IPS-18c (cell line): Measurements from ENCODE around the gene FAM200A.
"Not testable (repeated sequence)": the region's sequence is repeated elsewhere in the genome, so short reads cannot be mapped to it uniquely, and the experiment has no call there.

Experiments
- H3K4me3 ChIP-seq: 2 replicates; pipeline ENCODE4 v1.7.0; 2013; ENCODE audit warnings: low read depth, mild to moderate bottlenecking, low read length, moderate library complexity; ENCODE audit not compliant: insufficient read depth
- H3K9me3 ChIP-seq: one replicate; pipeline ENCODE4 v1.6.1; 2013; ENCODE audit warnings: mild to moderate bottlenecking, low read length, moderate library complexity; ENCODE audit not compliant: control insufficient read depth, insufficient read depth

Gene FAM200A

DNA sequence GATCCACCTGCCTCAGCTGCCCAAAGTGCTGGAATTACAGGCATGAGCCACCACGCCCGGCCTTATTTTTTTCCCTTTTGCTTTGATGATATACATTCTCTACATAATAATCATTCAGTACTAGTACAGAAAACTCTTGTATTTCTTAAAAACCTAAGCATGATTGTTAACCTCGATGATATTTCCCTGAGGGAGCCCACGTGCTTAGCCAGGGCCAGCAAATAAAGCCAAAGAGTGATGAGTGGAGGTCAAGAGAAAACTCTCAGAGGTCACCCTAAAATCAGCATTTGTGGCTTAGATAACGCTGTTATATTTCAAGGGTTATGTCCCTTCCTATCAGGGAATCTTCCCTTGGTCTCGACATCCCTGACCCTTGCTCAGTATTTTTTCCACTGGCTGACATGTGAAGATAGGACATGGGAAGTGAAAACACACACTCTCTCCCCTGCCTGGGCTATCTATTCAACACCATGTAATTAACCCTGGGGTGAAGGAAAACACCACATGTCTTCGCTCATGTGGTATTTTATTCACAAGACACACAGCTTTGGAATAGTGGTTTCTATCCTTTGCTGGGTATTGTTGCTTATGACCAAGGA lies 12.6 kb downstream of the FAM200A start:
- no peak overlapping the region for H3K4me3 ChIP-seq
- peaks cover 9% of the 10 kb centered on the region for H3K9me3 ChIP-seq

DNA sequence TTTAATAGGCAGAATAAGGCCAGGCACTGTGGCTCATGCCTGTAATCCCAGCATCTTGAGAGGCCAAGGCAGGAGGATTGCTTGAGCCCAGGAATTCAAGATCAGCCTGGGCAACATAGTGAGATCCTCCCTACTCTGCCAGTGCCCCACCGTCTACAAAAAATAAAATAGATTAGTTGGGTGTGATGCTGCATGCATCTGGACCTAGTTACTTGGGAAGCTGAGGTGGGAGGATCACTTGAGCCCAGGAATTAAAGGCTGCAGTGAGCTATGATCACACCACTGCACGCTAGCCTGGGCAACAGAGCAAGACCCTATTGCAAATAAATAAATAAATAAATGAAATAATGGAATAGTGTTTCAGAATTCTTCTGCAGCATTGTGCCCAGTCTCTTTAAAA lies 16.2 kb downstream of the FAM200A start:
- Histone ChIP-seq H3K9me3 (peaks cover 28% of the 10 kb centered on the region), H3K4me3 (no peak overlapping the region)

DNA sequence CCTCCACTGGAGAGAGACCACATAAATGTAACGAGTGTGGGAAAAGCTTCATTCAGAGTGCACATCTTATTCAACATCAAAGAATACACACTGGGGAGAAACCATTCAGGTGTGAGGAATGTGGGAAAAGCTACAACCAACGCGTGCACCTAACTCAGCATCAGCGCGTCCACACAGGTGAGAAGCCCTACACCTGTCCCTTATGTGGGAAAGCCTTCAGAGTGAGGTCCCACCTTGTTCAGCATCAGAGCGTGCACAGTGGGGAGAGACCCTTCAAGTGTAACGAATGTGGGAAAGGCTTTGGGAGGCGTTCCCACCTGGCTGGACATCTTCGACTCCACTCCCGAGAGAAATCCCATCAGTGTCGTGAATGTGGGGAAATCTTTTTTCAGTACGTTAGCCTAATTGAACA lies 20.6 kb downstream of the FAM200A start:
- peaks cover 32% of the 10 kb centered on the region for H3K9me3 ChIP-seq
- H3K4me3 ChIP-seq: peak overlapping the region; percentile 21; the same call in 1 of the 2 replicates

DNA sequence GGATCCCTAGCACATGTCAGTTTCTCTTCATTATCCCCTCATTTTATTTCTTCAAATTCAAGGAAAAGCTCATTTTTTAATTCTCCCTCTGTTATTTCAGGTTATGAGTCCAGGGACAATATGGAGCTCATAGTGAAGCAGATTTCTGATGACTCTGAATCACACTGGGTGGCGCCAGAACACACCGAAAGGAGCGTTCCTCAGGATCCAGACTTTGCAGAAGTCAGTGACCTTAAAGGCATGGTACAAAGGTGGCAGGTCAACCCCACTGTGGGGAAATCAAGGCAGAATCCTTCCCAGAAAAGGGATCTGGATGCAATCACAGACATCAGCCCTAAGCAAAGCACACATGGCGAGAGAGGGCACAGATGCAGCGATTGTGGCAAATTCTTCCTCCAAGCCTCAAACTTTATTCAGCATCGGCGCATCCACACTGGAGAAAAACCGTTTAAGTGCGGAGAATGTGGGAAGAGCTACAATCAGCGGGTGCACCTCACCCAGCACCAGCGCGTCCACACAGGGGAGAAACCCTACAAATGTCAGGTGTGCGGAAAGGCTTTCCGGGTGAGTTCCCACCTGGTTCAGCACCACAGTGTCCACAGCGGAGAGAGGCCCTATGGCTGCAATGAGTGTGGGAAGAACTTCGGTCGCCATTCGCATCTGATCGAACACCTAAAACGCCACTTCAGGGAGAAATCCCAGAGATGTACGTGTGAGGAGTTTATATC lies 26.0 kb downstream of the FAM200A start:
- Histone ChIP-seq H3K4me3 (no peak overlapping the region), H3K9me3 (peaks cover 10% of the 10 kb centered on the region)

DNA sequence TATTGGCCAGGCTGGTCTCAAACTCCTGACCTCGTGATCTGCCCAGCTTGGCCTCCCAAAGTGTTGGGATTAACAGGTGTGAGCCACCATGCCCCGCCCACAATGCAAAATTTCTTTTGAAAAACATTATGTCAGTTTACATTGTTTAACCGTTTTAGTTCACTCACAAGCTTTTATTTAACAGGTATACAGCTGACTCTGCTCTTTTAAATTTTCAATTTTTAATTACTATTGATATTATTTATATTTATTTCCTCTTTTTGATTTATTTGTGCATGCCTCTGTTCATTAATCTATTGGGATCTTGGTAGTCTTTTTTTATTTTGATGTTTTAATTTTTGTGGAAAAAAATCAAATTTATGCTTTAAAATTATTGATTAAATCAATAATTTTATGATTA lies 30.5 kb downstream of the FAM200A start:
- Histone ChIP-seq H3K9me3 (no peaks in the 10 kb centered on the region), H3K4me3 (no peak overlapping the region)

DNA sequence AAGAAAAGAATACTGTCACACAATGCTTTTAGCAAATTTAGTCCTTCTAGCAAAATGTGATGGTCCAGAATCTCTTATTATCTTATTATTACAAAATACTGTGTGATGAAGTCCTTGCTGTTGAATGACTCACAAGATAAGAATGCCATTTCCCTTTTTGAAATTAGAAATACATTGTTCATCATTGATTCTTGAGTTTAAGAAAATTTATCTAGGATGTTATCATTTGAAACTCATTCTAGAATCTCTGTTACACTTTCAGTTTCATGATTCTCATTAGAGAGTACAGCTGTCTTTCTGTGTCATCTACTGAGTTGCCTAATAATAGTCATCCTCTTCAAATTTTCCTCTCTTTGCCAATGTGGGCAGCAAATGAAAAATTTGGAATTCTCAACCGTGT lies 37.9 kb downstream of the FAM200A start:
- Histone ChIP-seq H3K9me3 (no peaks in the 10 kb centered on the region), H3K4me3 (no peak overlapping the region)

DNA sequence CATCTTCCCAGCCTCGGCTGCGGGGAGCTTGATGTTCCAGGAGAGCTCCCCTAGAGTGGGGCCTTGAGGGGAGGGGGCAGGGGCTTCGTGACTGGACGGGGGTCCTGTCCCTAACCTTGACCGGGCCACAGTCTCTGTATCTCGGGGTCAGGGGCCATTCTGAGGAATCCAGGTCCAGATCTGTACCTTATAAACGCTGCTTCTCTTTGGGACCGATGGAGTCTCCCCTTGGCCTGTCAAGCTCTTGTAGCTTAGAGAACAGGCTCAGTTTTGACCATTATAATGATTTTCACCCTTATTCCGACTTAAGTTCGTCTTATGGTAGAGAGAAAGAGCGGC lies 46.6 kb downstream of the FAM200A start:
- H3K9me3 ChIP-seq: no peaks in the 10 kb centered on the region
- peak overlapping the region; percentile 73 for H3K4me3 ChIP-seq

DNA sequence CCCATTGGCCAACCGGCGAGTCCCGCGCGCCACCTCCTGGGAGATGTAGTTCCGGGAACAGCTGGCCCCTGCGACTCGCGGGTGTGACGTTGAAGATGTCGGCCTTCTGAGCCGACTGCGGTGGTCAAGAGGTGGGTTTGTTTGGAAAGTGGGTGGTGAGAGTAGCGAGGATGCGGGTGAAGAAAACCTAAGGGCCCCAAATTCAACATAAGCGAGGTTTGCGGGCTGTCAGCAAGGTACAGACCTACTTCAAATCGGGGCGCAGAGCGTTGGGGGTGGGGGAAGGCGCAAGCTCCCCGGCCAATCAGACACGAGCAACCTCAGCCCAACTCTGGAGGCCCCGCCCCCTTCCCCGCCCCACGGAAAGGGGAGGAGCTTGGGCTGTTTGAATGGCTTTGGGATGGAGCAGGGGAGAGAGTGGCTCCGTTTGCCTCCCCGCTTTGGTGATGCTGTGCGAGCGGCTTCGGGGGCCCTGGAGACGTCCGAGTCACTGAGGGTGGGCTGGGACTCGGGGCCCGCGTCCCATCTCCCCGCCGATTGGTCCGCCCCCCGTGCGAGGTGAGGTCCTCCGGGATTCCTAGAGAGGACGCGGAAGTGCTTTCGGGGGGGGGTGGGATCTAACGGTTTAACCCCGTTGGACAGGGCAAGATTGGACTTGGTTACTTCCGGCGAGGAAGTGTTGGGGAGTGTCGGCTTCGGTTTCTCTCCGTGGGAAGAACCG lies 47.2 kb downstream of the FAM200A start, which contains the start of gene ZKSCAN5:
TSS of gene ZKSCAN5 (plus strand) at position 60 of the 721 bp plus-strand sequence. CDS start 1,383 bp downstream, outside the sequence.
- H3K4me3 ChIP-seq: peak within 1 kb of the TSS; percentile 73
- no peaks in the 10 kb centered on the region for H3K9me3 ChIP-seq

DNA sequence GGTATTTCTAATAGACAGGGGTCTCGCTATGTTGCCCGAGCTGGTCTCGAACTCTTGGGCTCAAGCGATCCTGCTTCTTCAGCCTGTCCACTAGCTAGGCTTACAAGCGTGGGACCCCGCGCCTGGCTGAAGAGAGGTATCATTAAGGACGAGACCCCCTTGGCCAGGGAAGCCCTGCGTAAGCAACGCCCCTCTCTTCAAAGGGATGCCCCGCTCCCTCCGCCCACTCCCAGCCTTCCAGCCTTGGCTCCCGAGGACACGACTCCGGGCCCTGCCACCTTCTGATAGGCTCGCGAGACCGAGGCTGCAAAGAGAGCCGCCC lies 47.7 kb downstream of the FAM200A start:
- H3K9me3 ChIP-seq: no peaks in the 10 kb centered on the region
- H3K4me3 ChIP-seq: peak overlapping the region; percentile 73; the same call in 1 of the 2 replicates

DNA sequence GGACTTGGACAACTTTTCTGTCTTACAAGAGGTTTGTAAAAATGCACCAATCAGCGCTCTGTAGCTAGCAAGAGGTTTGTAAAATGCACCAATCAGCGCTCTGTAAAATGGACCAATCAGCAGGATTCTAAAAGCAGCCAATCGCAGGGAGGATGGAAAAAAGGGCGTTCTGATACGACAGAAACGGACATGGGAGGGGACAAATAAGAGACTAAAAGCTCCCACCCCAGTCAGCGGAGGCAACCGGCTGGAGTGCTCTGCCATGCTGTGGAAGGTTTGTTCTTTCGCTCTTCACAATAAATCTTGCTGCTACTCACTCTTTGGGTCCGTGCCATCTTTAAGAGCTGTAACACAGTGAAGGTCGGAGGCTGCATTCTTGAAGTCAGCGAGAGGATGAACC lies 50.7 kb downstream of the FAM200A start:
- H3K4me3 ChIP-seq, H3K9me3 ChIP-seq: not testable (repeated sequence)

DNA sequence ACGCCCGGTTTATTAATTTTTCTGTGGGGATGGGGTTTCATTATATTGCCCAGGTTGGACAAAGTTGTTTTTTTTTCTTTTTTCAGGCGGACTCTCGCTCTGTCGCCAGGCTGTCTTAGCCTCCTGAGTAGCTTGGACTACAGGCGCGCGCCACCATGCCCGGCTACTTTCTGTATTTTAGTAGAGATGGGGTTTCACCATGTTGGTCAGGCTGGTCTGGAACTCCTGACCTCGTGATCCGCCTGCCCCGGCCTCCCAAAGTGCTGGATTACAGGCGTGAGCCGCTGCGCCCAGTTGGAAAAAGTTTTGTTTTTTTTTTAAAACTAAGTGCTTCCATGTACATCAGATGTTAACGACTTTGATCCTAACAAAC lies 51.3 kb downstream of the FAM200A start:
- Histone ChIP-seq H3K4me3 (peak overlapping the region; percentile 95), H3K9me3 (no peaks in the 10 kb centered on the region)

DNA sequence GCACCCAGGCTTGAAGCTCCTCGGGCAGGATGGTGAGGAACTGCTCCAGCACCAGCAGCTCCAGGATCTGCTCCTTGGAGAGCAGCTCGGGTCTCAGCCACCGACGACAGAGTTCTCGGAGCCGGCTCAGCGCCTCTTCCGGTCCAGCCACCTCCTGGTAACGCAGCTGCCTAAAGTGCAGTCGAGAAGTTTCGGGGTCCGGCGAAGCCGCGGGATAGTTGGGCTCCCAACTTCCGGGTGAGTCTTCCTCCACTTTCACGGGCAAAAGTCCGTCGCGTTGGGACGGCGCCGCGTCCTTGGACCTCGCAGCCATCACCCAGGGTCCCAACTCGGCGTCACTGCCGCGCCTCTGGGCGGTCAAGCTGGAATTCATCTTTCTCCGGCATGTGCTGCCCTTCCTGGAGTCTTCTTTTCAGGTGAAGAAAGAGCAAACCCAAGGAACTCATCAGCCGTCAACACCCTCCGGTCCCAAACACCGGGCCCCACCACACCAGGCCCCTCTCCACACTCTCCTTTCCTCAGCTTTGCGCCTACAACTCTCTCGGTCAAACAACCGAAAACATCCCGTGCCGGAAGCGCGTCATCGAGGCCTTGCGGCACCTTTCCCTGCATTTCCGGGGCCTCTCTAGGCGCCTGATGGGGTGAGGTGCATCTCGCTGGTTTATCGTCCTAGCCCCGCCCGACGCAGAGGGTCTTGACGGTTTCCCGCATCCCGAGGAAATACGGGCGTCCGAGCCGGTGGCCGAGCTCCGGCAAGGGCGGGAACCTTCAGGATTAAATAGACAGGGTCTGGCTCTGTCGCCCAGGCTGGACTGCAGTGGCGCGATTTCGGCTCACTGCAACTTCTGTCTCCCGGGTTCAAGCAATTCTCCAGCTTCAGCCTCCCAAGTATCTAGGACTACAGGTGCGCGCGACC lies 51.9 kb downstream of the FAM200A start, which contains the start of gene ZNF394:
TSS of gene ZNF394 (minus strand) at position 561 of the 916 bp plus-strand sequence. CDS start at position 373, 188 bp downstream.
- H3K4me3 ChIP-seq: peak within 1 kb of the TSS; percentile 95
- H3K9me3 ChIP-seq: no peaks in the 10 kb centered on the region

DNA sequence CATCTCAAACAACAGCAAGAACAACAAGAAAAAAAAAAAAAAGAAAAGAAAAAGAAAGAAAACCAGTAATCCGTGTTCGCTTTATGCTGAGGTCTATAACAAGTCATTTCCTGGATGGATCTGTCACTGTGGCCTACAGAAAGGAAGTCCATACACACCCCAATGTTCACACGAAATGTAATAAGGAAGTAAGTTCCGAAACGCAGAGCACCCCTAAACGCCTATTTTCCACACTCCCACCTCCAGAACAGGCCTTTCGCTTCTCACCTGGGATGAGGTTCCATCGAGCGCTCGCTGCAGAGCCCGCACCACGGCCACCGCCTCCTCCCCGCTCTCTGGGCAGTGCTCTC lies 52.6 kb downstream of the FAM200A start:
- Histone ChIP-seq H3K9me3 (peaks cover 2% of the 10 kb centered on the region), H3K4me3 (peak overlapping the region; percentile 95)

DNA sequence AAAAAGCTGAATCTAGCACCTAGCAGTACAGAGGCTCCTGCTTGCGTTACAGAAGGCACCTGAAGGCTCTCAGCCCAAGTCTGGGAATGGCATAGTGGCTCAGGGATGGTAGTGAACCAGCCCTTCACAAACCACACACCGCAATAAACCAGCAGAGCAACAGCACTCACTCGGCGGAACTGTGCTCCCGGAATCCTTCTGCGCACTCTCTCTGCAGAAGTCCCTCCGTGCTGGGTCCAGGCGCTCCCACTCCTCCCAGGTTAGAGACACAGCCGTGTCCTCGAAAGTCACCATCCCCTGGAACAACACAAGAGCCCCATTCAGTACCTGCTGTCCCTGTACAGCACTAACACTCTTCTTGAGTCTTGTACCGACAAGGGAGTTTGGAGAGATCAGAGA lies 53.4 kb downstream of the FAM200A start:
- Histone ChIP-seq H3K4me3 (peak overlapping the region; percentile 47), H3K9me3 (peaks cover 6% of the 10 kb centered on the region)

DNA sequence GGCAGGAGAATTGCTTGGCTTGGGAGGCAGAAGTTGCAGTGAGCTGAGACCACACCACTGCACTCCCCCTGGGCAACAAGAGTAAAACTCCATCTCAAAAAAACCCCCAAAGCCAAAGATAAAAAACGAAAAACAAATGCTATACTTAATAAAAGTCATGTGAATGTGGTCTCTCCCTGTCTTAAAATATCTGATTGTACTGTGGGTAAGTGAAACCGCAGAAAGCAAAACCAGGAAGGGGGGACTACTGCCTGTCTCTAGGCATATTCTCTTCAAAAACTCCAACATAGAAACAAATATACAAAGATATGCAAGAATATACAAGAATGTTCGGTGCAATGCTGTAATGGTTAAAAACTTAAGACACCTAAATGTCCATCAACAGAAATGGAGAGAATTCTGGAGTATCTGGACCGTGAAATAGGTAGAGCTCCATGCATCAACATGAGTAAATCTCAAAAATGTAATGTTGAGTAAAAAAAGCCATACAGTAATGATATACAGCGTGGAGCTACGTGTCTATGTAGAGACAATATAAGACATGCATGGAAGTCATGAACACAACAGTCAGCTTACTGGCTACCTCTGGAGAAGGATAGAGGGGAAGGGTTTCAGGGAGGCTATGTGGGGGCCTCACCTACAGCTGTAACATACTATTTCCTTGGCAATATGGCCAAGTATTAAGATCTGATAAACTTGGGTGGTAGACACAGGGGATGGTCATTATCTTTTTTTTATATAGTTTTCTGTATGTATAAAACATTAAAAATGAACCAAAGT lies 54.0 kb downstream of the FAM200A start:
- H3K4me3 ChIP-seq: no peak overlapping the region; the same call in 1 of the 2 replicates
- H3K9me3 ChIP-seq: peaks cover 6% of the 10 kb centered on the region
